Measurements from ENCODE around the gene CUBN. TPM values are rescaled to one million over a fixed set of nuclear protein-coding genes. Genes with fewer than 3 reads are reported as not detected.

Gene CUBN
- total RNA-seq, 1 experiment from 2014 or later = 0.46 TPM

DNA sequence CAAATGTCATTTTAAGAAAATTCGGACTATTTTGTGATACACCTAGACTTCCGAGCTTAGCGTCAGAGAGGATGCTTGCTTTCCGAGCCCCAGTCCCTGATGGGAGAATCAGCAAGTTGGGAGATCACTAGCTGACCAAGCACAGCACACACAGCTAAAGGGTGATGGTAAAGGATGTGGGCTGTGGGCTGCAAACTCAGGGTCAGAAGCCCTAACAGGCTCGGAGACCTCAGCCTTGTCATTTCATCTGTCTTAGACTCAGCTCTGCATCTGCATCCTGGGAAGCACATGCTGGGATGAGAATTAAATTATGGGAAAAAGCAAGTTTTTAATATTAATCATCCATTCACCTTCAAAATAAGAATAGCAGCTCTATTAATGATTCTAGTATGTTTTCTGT, 3.3 kb downstream of the CUBN start (continued):
- TF ChIP-seq SP1 (CRISPR knock-in tag; conservative IDR thresholded peaks at IDR 0.05) (no peak), TEAD4 (CRISPR knock-in tag; IDR thresholded peaks at IDR 0.05) (no peak), NFYB (CRISPR knock-in tag; conservative IDR thresholded peaks at IDR 0.05; ENCODE audit: low read depth) (no peak), ZNF138 (CRISPR knock-in tag; conservative IDR thresholded peaks at IDR 0.05) (no peak), NFATC4 (CRISPR knock-in tag; IDR thresholded peaks at IDR 0.05) (no peak), MXD4 (CRISPR knock-in tag; IDR thresholded peaks at IDR 0.05; ENCODE audit: borderline replicate concordance) (no peak)
- TF ChIP-seq, protein P1, sequence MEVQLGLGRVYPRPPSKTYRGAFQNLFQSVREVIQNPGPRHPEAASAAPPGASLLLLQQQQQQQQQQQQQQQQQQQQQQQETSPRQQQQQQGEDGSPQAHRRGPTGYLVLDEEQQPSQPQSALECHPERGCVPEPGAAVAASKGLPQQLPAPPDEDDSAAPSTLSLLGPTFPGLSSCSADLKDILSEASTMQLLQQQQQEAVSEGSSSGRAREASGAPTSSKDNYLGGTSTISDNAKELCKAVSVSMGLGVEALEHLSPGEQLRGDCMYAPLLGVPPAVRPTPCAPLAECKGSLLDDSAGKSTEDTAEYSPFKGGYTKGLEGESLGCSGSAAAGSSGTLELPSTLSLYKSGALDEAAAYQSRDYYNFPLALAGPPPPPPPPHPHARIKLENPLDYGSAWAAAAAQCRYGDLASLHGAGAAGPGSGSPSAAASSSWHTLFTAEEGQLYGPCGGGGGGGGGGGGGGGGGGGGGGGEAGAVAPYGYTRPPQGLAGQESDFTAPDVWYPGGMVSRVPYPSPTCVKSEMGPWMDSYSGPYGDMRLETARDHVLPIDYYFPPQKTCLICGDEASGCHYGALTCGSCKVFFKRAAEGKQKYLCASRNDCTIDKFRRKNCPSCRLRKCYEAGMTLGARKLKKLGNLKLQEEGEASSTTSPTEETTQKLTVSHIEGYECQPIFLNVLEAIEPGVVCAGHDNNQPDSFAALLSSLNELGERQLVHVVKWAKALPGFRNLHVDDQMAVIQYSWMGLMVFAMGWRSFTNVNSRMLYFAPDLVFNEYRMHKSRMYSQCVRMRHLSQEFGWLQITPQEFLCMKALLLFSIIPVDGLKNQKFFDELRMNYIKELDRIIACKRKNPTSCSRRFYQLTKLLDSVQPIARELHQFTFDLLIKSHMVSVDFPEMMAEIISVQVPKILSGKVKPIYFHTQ (CRISPR knock-in tag; IDR thresholded peaks at IDR 0.05) = no peak
- TF ChIP-seq, protein P2, sequence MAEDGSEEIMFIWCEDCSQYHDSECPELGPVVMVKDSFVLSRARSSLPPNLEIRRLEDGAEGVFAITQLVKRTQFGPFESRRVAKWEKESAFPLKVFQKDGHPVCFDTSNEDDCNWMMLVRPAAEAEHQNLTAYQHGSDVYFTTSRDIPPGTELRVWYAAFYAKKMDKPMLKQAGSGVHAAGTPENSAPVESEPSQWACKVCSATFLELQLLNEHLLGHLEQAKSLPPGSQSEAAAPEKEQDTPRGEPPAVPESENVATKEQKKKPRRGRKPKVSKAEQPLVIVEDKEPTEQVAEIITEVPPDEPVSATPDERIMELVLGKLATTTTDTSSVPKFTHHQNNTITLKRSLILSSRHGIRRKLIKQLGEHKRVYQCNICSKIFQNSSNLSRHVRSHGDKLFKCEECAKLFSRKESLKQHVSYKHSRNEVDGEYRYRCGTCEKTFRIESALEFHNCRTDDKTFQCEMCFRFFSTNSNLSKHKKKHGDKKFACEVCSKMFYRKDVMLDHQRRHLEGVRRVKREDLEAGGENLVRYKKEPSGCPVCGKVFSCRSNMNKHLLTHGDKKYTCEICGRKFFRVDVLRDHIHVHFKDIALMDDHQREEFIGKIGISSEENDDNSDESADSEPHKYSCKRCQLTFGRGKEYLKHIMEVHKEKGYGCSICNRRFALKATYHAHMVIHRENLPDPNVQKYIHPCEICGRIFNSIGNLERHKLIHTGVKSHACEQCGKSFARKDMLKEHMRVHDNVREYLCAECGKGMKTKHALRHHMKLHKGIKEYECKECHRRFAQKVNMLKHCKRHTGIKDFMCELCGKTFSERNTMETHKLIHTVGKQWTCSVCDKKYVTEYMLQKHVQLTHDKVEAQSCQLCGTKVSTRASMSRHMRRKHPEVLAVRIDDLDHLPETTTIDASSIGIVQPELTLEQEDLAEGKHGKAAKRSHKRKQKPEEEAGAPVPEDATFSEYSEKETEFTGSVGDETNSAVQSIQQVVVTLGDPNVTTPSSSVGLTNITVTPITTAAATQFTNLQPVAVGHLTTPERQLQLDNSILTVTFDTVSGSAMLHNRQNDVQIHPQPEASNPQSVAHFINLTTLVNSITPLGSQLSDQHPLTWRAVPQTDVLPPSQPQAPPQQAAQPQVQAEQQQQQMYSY (CRISPR knock-in tag; IDR thresholded peaks at IDR 0.05) = no peak

DNA sequence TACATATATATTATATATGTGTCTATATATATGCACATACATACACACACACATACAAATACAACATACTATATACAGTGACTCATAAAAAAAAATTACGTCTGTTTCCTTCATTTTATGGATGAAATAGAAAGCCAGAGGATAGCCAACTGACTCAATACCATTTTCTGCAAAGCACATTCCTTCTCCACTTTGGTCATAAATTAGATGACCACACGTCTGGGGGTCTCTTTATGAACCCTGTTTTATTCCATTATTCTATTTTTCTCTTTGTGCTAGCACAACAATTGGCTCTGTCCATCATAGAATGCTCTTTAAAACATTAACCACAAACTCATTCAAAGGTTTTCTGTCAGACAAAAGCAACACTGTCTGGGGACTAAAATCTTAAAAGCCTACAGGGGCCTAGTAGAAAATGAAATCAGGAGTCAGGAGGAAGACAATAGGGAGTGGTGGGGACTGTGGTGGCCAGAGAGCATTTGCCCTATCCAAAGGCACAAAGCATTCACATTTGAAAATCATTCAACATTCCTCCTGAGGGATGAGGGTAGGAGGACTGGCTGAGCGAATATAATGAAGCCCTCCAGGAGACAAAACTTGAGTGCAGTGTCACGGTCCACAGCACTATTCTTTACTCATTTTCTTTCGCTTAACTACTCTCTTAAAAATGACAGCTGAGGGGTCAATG, 4.3 kb downstream of the CUBN start:
- Mint-ChIP-seq H3K27me3 (ENCODE audit: low read depth) (no peaks in the 10 kb centered on the region), H3K4me3 (no peak overlapping the region), H3K9me3 (no peaks in the 10 kb centered on the region), H3K4me1 (peaks cover 18% of the 10 kb centered on the region), H3K36me3 (no peaks in the 10 kb centered on the region), H3K27ac (no peak overlapping the region)
- TF ChIP-seq ZNF232 (CRISPR knock-in tag; IDR thresholded peaks at IDR 0.05) = no peak
- TF ChIP-seq, protein P3, sequence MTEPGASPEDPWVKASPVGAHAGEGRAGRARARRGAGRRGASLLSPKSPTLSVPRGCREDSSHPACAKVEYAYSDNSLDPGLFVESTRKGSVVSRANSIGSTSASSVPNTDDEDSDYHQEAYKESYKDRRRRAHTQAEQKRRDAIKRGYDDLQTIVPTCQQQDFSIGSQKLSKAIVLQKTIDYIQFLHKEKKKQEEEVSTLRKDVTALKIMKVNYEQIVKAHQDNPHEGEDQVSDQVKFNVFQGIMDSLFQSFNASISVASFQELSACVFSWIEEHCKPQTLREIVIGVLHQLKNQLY (CRISPR knock-in tag; IDR thresholded peaks at IDR 0.05) = no peak
- ATAC-seq (no peak), DNase-seq (ENCODE audit: low spot score) (no peak)
- ChIA-PET CTCF (interaction anchor here (1.4 kb wide), 1 partner anchor 105 kb away, joined by 3 read pairs; no protein-coding TSS in a partner anchor), POLR2A (no interaction called here)

DNA sequence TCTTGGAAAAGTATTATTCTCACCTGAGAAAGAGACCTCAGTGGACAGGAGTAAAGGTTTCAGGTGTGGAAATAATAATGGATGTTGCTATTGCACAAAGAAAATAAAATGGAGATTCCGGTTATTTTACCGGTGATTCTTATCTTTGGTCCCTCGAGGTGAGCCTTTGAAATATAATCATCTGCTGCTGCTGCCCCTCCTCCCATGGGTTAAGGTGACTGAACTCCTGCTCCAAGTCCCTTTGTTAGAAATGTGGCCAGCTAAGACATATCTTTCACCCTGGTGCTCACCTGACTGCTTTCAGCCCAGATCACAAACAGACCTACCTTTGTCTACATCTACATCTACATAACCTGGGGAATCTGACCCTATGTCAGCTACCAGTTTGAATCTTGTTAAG, 5.7 kb downstream of the CUBN start:
- DNase-seq (ENCODE audit: low spot score) = no peak
- ChIA-PET CTCF (interaction anchor here (0.6 kb wide), 1 partner anchor 21 kb away, joined by 3 read pairs; no protein-coding TSS in a partner anchor), POLR2A (no interaction called here)
- no peaks in the 10 kb centered on the region for H3K36me3 Mint-ChIP-seq
- H3K4me3 Mint-ChIP-seq = no peak overlapping the region
- H3K4me1 Mint-ChIP-seq = peaks cover 13% of the 10 kb centered on the region
- ATAC-seq = no peak; the same call in 1 of the 2 replicates
- no peaks in the 10 kb centered on the region for H3K27me3 Mint-ChIP-seq (ENCODE audit: low read depth)
- H3K9me3 Mint-ChIP-seq = no peaks in the 10 kb centered on the region
- no peak overlapping the region for H3K27ac Mint-ChIP-seq
- TF ChIP-seq, protein P4, sequence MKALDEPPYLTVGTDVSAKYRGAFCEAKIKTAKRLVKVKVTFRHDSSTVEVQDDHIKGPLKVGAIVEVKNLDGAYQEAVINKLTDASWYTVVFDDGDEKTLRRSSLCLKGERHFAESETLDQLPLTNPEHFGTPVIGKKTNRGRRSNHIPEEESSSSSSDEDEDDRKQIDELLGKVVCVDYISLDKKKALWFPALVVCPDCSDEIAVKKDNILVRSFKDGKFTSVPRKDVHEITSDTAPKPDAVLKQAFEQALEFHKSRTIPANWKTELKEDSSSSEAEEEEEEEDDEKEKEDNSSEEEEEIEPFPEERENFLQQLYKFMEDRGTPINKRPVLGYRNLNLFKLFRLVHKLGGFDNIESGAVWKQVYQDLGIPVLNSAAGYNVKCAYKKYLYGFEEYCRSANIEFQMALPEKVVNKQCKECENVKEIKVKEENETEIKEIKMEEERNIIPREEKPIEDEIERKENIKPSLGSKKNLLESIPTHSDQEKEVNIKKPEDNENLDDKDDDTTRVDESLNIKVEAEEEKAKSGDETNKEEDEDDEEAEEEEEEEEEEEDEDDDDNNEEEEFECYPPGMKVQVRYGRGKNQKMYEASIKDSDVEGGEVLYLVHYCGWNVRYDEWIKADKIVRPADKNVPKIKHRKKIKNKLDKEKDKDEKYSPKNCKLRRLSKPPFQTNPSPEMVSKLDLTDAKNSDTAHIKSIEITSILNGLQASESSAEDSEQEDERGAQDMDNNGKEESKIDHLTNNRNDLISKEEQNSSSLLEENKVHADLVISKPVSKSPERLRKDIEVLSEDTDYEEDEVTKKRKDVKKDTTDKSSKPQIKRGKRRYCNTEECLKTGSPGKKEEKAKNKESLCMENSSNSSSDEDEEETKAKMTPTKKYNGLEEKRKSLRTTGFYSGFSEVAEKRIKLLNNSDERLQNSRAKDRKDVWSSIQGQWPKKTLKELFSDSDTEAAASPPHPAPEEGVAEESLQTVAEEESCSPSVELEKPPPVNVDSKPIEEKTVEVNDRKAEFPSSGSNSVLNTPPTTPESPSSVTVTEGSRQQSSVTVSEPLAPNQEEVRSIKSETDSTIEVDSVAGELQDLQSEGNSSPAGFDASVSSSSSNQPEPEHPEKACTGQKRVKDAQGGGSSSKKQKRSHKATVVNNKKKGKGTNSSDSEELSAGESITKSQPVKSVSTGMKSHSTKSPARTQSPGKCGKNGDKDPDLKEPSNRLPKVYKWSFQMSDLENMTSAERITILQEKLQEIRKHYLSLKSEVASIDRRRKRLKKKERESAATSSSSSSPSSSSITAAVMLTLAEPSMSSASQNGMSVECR (CRISPR knock-in tag; IDR thresholded peaks at IDR 0.05; ENCODE audit: borderline replicate concordance) = no peak
- no peak for TF ChIP-seq ZNF232 (CRISPR knock-in tag; IDR thresholded peaks at IDR 0.05)
- TF ChIP-seq IRF2 (CRISPR knock-in tag; IDR thresholded peaks at IDR 0.05; ENCODE audit: borderline replicate concordance, low read depth) = no peak
- TF ChIP-seq RELA (CRISPR knock-in tag; IDR thresholded peaks at IDR 0.05; ENCODE audit: borderline replicate concordance) = no peak
- TF ChIP-seq, protein P5, sequence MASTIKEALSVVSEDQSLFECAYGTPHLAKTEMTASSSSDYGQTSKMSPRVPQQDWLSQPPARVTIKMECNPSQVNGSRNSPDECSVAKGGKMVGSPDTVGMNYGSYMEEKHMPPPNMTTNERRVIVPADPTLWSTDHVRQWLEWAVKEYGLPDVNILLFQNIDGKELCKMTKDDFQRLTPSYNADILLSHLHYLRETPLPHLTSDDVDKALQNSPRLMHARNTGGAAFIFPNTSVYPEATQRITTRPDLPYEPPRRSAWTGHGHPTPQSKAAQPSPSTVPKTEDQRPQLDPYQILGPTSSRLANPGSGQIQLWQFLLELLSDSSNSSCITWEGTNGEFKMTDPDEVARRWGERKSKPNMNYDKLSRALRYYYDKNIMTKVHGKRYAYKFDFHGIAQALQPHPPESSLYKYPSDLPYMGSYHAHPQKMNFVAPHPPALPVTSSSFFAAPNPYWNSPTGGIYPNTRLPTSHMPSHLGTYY (CRISPR knock-in tag; IDR thresholded peaks at IDR 0.05) = no peak
- TF ChIP-seq, protein P6, sequence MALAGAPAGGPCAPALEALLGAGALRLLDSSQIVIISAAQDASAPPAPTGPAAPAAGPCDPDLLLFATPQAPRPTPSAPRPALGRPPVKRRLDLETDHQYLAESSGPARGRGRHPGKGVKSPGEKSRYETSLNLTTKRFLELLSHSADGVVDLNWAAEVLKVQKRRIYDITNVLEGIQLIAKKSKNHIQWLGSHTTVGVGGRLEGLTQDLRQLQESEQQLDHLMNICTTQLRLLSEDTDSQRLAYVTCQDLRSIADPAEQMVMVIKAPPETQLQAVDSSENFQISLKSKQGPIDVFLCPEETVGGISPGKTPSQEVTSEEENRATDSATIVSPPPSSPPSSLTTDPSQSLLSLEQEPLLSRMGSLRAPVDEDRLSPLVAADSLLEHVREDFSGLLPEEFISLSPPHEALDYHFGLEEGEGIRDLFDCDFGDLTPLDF (CRISPR knock-in tag; IDR thresholded peaks at IDR 0.05) = no peak
- no peak for TF ChIP-seq SMAD3 (CRISPR knock-in tag; IDR thresholded peaks at IDR 0.05; ENCODE audit: borderline replicate concordance)

Data from WTC11 (cell line).